HCT116 (cell line): ENCODE results near the gene SEC24D. TPM values are rescaled to one million over a fixed set of nuclear protein-coding genes. Genes with fewer than 3 reads are reported as not detected.

ENCODE experiments used
- ATAC-seq: fragments of 200-7000 bp; cut with Tn5 transposase; 2 replicates; pipeline ENCODE4 v1.9.1; 2020; ENCODE audit warnings: mild to moderate bottlenecking, moderate library complexity
- BruUV-seq: library from RNA; stranded (reverse); fragments of 400-500 nt; replicated peaks from 2 replicates; lab custom pipeline; 2021; lab: Mats Ljungman, UMichigan
- CTCF ChIA-PET: fragments of 300-600 bp; sonication (Branson Sonifier 250); formaldehyde crosslinking; loops from one replicate; lab custom pipeline; 2021; ENCODE audit warnings: antibody characterized with exemption; lab: Charles Lee
- POLR2A ChIA-PET: fragments of 300-600, 350-600 bp; sonication (Branson Sonifier 250); formaldehyde crosslinking; loops from one replicate; lab custom pipeline; 2021; ENCODE audit warnings: antibody characterized with exemption; lab: Charles Lee
- RAD21 ChIA-PET, 2 experiments: fragments of 300-600 bp; sonication (Branson Sonifier 250); formaldehyde crosslinking; loops; one replicate each; lab custom pipeline; 2023; ENCODE audit warnings: low total read pairs in 2 of 2; ENCODE audit not compliant: uncharacterized antibody in 2 of 2, unreplicated experiment in 2 of 2, low non-redundant PET in 1 of 2; lab: Charles Lee
- DNase-seq: peaks from one replicate; pipeline ENCODE4 v3.0.0-alpha.2; 2010; ENCODE audit warnings: low read depth, low spot score
- H2AFZ ChIP-seq: fragments of 200-600 bp; shearing (Covaris generic), sonication (generic); 2 replicates; pipeline ENCODE4 v1.6.1; 2017; ENCODE audit warnings: low read depth, mixed run types, mixed read lengths, antibody characterized with exemption, low read length; ENCODE audit not compliant: poor library complexity, severe bottlenecking
- H3K27ac ChIP-seq: 2 replicates; pipeline ENCODE4 v1.5.1; 2012; ENCODE audit warnings: low read depth, low read length
- H3K27me3 ChIP-seq: fragments of 200-600 bp; sonication (generic); 2 replicates; pipeline ENCODE4 v1.6.1; 2016; ENCODE audit warnings: mixed run types, low read length, mixed read lengths; ENCODE audit not compliant: insufficient read depth
- H3K36me3 ChIP-seq, 2 experiments: fragments of 200-500 bp in 1 of 2; fragments of 200-600 bp in 1 of 2; sonication (Bioruptor generic) in 1 of 2; sonication (generic) in 1 of 2; 2 replicates each; pipeline versions ENCODE4 v1.5.1 to v1.6.1; 2014 to 2016; ENCODE audit warnings: low read length in 2 of 2, inconsistent platforms in 1 of 2, mixed read lengths in 1 of 2, mixed run types in 1 of 2; ENCODE audit not compliant: insufficient read depth in 2 of 2, control insufficient read depth in 1 of 2
- H3K4me1 ChIP-seq, 2 experiments: fragments of 200-600 bp in 1 of 2; sonication (generic) in 1 of 2; 2 replicates each; pipeline versions ENCODE4 v1.5.1 to v1.6.1; 2012 to 2017; ENCODE audit warnings: low read length in 2 of 2, inconsistent platforms in 1 of 2, mild to moderate bottlenecking in 1 of 2, mixed read lengths in 1 of 2, mixed run types in 1 of 2, moderate library complexity in 1 of 2; ENCODE audit not compliant: insufficient read depth in 2 of 2, control insufficient read depth in 1 of 2
- H3K4me2 ChIP-seq: fragments of 200-600 bp; sonication (generic); 2 replicates; pipeline ENCODE4 v1.6.1; 2017; ENCODE audit warnings: mixed run types, low read length, mixed read lengths
- H3K4me3 ChIP-seq, 2 experiments: fragments of 200-600 bp in 1 of 2; sonication (generic) in 1 of 2; replicated peaks in 1 of 2; 2 replicates each; pipeline ENCODE4 v1.5.1; 2011 to 2016; ENCODE audit warnings: low read length in 2 of 2, control low read depth in 1 of 2, low read depth in 1 of 2, mild to moderate bottlenecking in 1 of 2, mixed read lengths in 1 of 2, mixed run types in 1 of 2
- H3K79me2 ChIP-seq: fragments of 200-600 bp; sonication (generic); 2 replicates; pipeline ENCODE4 v1.6.1; 2017; ENCODE audit warnings: mild to moderate bottlenecking, mixed run types, low read length, moderate library complexity, mixed read lengths; ENCODE audit not compliant: insufficient read depth
- H3K9ac ChIP-seq: fragments of 200-600 bp; sonication (generic); 2 replicates; pipeline ENCODE4 v1.6.1; 2016; ENCODE audit warnings: low read length, mixed read lengths
- H3K9me2 ChIP-seq: fragments of 200-600 bp; sonication (generic), shearing (Covaris generic); 2 replicates; pipeline ENCODE4 v1.6.1; 2017; ENCODE audit warnings: mixed run types, mild to moderate bottlenecking, moderate library complexity; ENCODE audit not compliant: insufficient read depth
- H3K9me3 ChIP-seq, 2 experiments: fragments of 200-500 bp in 1 of 2; fragments of 200-600 bp in 1 of 2; sonication (Bioruptor generic) in 1 of 2; sonication (generic) in 1 of 2; 2 replicates each; pipeline ENCODE4 v1.6.1; 2014 to 2017; ENCODE audit warnings: low read length in 2 of 2, mixed read lengths in 2 of 2, inconsistent platforms in 1 of 2, low read depth in 1 of 2, mild to moderate bottlenecking in 1 of 2, mixed run types in 1 of 2, moderate library complexity in 1 of 2; ENCODE audit not compliant: control insufficient read depth in 1 of 2, insufficient read depth in 1 of 2
- H4K20me1 ChIP-seq: fragments of 200-600 bp; sonication (generic), shearing (Covaris generic); 2 replicates; pipeline ENCODE4 v1.6.1; 2017; ENCODE audit warnings: mixed run types, mild to moderate bottlenecking, moderate library complexity; ENCODE audit not compliant: insufficient read depth
- CBX3 ChIP-seq: IDR thresholded peaks from 2 replicates; pipeline ENCODE4 v1.6.1; 2012; ENCODE audit warnings: low read depth
- CEBPB ChIP-seq: IDR thresholded peaks from 2 replicates; pipeline ENCODE4 v1.6.1; 2012; ENCODE audit warnings: low read depth
- ELF1 ChIP-seq: IDR thresholded peaks from 2 replicates; pipeline ENCODE4 v1.6.1; 2012; ENCODE audit warnings: low read depth, borderline replicate concordance
- FOSL1 ChIP-seq: IDR thresholded peaks from 2 replicates; pipeline ENCODE4 v1.6.1; 2012; ENCODE audit warnings: low read depth
- POLR2A ChIP-seq: IDR thresholded peaks from 2 replicates; pipeline ENCODE4 v1.7.0; 2011; ENCODE audit warnings: borderline replicate concordance; ENCODE audit not compliant: insufficient read depth, insufficient read length; ENCODE audit errors: extremely low read depth
- POLR2AphosphoS5 ChIP-seq: IDR thresholded peaks from 2 replicates; pipeline ENCODE4 v1.6.1; 2011; ENCODE audit warnings: mild to moderate bottlenecking, low read depth, low read length, moderate library complexity
- RAD21 ChIP-seq: IDR thresholded peaks from 2 replicates; pipeline ENCODE4 v1.6.1; 2012; ENCODE audit warnings: low read depth, mild to moderate bottlenecking
- SIN3A ChIP-seq: IDR thresholded peaks from 2 replicates; pipeline ENCODE4 v1.6.1; 2012; ENCODE audit warnings: low read depth
- SP1 ChIP-seq: IDR thresholded peaks from 2 replicates; pipeline ENCODE4 v1.6.1; 2012; ENCODE audit warnings: low read depth
- SRF ChIP-seq: IDR thresholded peaks from 2 replicates; pipeline ENCODE4 v1.6.1; 2012; ENCODE audit warnings: low read depth
- YY1 ChIP-seq: IDR thresholded peaks from 2 replicates; pipeline ENCODE4 v1.6.1; 2011; ENCODE audit warnings: low read length, low read depth, moderate library complexity, mild to moderate bottlenecking; ENCODE audit not compliant: insufficient replicate concordance; ENCODE audit errors: extremely low read depth
- ZFX ChIP-seq: fragments of 450-650 bp; IDR thresholded peaks from 2 replicates; pipeline ENCODE4 v1.6.1; 2017
- intact Hi-C: fragments of 100-400 bp; cut with micrococcal nuclease; formaldehyde crosslinking; loops from 2 replicates; pipeline ENCODE4 v1.10.0; 2022
- total RNA-seq: library from RNA; stranded (reverse); gene quantifications from one replicate; pipeline ENCODE4 v1.2.1, GENCODE V29; 2021; ENCODE audit not compliant: unreplicated experiment
- TF ChIP-seq, protein P1 (sequence below): IDR thresholded peaks from 2 replicates; pipeline ENCODE4 v1.6.1; 2012

The SEC24D gene
- total RNA-seq, 1 experiment from 2014 or later = 28.5 TPM

DNA sequence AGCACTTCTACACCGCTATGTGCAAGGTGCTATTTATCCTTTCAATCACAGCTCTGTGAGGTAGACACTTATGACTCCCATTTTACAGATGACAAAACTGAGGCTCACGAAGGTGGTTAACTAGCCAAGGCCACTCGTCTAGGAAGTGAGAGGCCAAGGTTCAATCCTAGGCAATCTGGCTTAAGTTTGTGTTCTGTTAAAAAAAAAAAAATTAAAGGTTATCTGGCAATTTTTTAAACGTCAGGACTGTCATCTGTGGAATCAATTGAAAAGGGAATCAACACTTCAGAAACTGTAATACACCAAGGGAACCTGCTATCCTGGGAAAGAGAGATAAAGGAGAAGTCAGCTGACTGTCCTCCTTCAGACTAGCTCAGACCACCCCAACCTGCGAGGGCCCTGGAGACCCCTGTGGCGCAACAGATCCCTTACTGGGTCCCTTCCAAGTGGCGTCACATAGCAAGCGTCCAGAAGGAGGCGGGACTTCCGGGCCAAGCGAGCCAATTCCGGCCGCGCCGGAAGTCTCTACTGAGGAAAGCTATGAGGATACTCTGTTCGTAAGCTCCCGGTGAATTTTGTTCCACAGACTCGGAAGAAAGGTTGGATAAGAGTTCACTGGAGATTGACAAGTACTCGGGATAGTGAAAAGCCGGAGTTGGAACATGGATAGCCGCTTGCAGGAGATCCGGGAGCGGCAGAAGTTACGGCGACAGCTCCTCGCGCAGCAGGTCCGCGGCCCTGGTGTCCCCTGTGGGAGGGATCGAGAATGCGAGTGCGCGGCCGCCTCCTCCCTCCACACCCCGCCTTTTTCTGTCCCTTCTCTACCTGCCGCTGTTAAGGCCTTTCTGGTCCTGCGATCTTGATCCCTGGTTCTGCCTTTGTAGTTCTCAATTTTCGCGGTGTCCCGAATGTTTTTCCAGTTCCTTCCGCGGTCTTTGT is 150.8 kb downstream of the SEC24D start, which contains the start of gene METTL14:
Gene METTL14, plus strand, starts transcription at position 520 of the 939 bp plus-strand sequence. Its CDS starts 143 bp downstream, at position 663.
- Histone ChIP-seq H3K4me1 (peaks cover 3 to 27% of the 10 kb centered on the region in 2 experiments; a peak in 3 of 4 replicates), H3K27ac (peak within 1 kb of the TSS; percentile 72), H3K4me2 (peak within 1 kb of the TSS; percentile 73), H3K36me3 (peaks cover 0 to 8% of the 10 kb centered on the region in 2 experiments; a peak in 2 of 4 replicates), H3K9me2 (no peaks in the 10 kb centered on the region), H3K9me3 (no peaks in the 10 kb centered on the region), H3K79me2 (peaks cover 34% of the 10 kb centered on the region), H3K4me3 (peak within 1 kb of the TSS; percentile 82 to 97)
- POLR2A ChIA-PET = interaction anchor here (0.7 to 1.6 kb wide), 3 partner anchors 9 to 56 kb away, joined by 3 to 9 read pairs (median 3); no protein-coding TSS in a partner anchor
- CTCF ChIA-PET = interaction anchor here (1.0 to 1.6 kb wide), 2 partner anchors 8 to 281 kb away, joined by 3 to 7 read pairs; no protein-coding TSS in a partner anchor
- TF ChIP-seq SIN3A (peak; percentile 31; the same call in 1 of the 2 replicates), POLR2AphosphoS5 (peak; percentile 83), ZFX (peak; percentile 60), ELF1 (peak; percentile 62), RAD21 (no peak), YY1 (peak; percentile 0), SP1 (peak; percentile 40; the same call in 1 of the 2 replicates), POLR2A (peak; percentile 40), CEBPB (peak; percentile 84), SRF (peak; percentile 88), CBX3 (peak; percentile 24), FOSL1 (no peak)
- TF ChIP-seq, protein P1, sequence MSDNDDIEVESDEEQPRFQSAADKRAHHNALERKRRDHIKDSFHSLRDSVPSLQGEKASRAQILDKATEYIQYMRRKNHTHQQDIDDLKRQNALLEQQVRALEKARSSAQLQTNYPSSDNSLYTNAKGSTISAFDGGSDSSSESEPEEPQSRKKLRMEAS = no peak; the same call in 1 of the 2 replicates
- TF ChIP-seq, all 23 proteins: peak for 10
- RAD21 ChIA-PET = no interaction called here
- DNase-seq (peak; percentile 86), ATAC-seq (peak; percentile 89)
- Histone ChIP-seq H3K27me3 (no peaks in the 10 kb centered on the region), H2AFZ (peak within 1 kb of the TSS; percentile 80), H4K20me1 (no peaks in the 10 kb centered on the region), H3K9ac (peak within 1 kb of the TSS; percentile 74)
- intact Hi-C loops = no loop called here
- TSS peak; percentile 85 for BruUV-seq
